Stomach (tissue), 4 donors: ENCODE measurements around the gene EDN1.

Experiments used
- EP300 ChIP-seq: sonication (generic); formaldehyde crosslinking; IDR thresholded peaks from one replicate; pipeline ENCODE4 v1.6.1; 2017; ENCODE audit warnings: antibody characterized with exemption
- POLR2A ChIP-seq, 4 donors: fragments of 450-650 bp; IDR thresholded peaks; one replicate each; pipeline ENCODE4 v1.6.1; 2016; ENCODE audit warnings: antibody characterized with exemption in 4 of 4, control low read depth in 2 of 4, mild to moderate bottlenecking in 1 of 4, moderate library complexity in 1 of 4
- POLR2AphosphoS5 ChIP-seq, 3 donors: sonication (generic); formaldehyde crosslinking; IDR thresholded peaks; one replicate each; pipeline ENCODE4 v1.6.1; 2016; ENCODE audit warnings: antibody characterized with exemption in 3 of 3
- TF ChIP-seq, protein P1 (sequence below), 7 experiments: fragments of 450-650 bp in 4 of 7; fragments of 200-600 bp in 3 of 7; sonication (generic) in 3 of 7; IDR thresholded peaks; one replicate each; pipeline ENCODE4 v1.5.1; 2016 to 2019; ENCODE audit warnings: antibody characterized with exemption in 7 of 7, control low read depth in 2 of 7, mild to moderate bottlenecking in 1 of 7

DNA sequence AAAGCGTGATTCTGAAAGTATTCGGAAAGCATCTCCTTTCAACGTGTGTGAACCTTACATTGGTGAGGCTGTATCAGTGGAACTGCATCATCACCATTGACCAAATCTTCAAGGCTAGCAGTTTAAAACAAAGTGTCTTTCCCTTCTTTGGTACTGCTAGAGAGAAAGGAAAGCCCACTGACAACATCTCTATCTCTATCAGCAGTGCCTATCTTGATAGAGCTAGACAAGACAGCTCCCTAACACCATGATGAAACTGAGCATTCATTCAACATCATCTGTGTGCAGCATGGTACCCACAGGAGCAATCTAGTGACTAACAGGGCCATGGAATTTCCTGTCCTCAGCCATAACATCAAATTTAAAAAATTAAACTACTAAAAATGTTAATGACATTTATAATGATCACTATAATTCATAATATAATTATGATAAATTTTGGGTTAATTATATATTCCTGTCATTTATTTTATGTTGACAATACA lies 31.5 kb upstream of the EDN1 start:
- no peak for TF ChIP-seq POLR2A (IDR thresholded peaks at IDR 0.05)
- TF ChIP-seq, protein P1, sequence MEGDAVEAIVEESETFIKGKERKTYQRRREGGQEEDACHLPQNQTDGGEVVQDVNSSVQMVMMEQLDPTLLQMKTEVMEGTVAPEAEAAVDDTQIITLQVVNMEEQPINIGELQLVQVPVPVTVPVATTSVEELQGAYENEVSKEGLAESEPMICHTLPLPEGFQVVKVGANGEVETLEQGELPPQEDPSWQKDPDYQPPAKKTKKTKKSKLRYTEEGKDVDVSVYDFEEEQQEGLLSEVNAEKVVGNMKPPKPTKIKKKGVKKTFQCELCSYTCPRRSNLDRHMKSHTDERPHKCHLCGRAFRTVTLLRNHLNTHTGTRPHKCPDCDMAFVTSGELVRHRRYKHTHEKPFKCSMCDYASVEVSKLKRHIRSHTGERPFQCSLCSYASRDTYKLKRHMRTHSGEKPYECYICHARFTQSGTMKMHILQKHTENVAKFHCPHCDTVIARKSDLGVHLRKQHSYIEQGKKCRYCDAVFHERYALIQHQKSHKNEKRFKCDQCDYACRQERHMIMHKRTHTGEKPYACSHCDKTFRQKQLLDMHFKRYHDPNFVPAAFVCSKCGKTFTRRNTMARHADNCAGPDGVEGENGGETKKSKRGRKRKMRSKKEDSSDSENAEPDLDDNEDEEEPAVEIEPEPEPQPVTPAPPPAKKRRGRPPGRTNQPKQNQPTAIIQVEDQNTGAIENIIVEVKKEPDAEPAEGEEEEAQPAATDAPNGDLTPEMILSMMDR (IDR thresholded peaks at IDR 0.05) = no peak
- TF ChIP-seq EP300 = no peak
- TF ChIP-seq POLR2AphosphoS5 (IDR thresholded peaks at IDR 0.05) = no peak
